ENCODE results near the gene STXBP5L. TPM values are rescaled to one million over a fixed set of nuclear protein-coding genes. Genes with fewer than 3 reads are reported as not detected.

The STXBP5L gene
- total RNA-seq, 2 experiments from 2014 or later = 2.7 to 10.5 TPM

GRCh38 chr3:121064121-121064520, 156.1 kb downstream of the STXBP5L start:
- intact Hi-C loops (cut with micrococcal nuclease; ENCODE audit: unreplicated experiment) = no loop called here
- TF ChIP-seq, protein P1, sequence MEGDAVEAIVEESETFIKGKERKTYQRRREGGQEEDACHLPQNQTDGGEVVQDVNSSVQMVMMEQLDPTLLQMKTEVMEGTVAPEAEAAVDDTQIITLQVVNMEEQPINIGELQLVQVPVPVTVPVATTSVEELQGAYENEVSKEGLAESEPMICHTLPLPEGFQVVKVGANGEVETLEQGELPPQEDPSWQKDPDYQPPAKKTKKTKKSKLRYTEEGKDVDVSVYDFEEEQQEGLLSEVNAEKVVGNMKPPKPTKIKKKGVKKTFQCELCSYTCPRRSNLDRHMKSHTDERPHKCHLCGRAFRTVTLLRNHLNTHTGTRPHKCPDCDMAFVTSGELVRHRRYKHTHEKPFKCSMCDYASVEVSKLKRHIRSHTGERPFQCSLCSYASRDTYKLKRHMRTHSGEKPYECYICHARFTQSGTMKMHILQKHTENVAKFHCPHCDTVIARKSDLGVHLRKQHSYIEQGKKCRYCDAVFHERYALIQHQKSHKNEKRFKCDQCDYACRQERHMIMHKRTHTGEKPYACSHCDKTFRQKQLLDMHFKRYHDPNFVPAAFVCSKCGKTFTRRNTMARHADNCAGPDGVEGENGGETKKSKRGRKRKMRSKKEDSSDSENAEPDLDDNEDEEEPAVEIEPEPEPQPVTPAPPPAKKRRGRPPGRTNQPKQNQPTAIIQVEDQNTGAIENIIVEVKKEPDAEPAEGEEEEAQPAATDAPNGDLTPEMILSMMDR (conservative IDR thresholded peaks at IDR 0.05; ENCODE audit: low read length) = no peak
- no peak for TF ChIP-seq EZH2phosphoT487 (IDR thresholded peaks at IDR 0.05; ENCODE audit: borderline replicate concordance, low read depth, low read length)
- Histone ChIP-seq H3K36me3 (ENCODE audit: insufficient read depth, low read length) (no peaks in the 10 kb centered on the region), H3K79me2 (ENCODE audit: insufficient read depth, low read depth, low read length) (no peaks in the 10 kb centered on the region), H3K4me2 (ENCODE audit: low read length) (no peak overlapping the region), H3K27ac (ENCODE audit: low read depth, low read length, poor library complexity, severe bottlenecking) (no peak overlapping the region), H3K9me2 (ENCODE audit: insufficient read depth, low read length) (no peaks in the 10 kb centered on the region), H4K20me1 (ENCODE audit: insufficient read depth, low read length) (no peaks in the 10 kb centered on the region), H3K4me3 (ENCODE audit: low read depth, low read length, poor library complexity, severe bottlenecking) (no peak overlapping the region), H3K4me1 (ENCODE audit: insufficient read depth, low read length, poor library complexity, severe bottlenecking) (no peaks in the 10 kb centered on the region), H2AFZ (ENCODE audit: low read length) (no peak overlapping the region), H3K9me3 (ENCODE audit: low read length) (no peaks in the 10 kb centered on the region)
- no peak for DNase-seq (ENCODE audit: low spot score)
- no TSS peak for BruUV-seq (replicated peaks)
- POLR2A ChIA-PET = interaction anchor here (1.2 kb wide), 2 partner anchors 8 to 51 kb away, joined by 3 read pairs; no protein-coding TSS in a partner anchor
- CTCF ChIA-PET (ENCODE audit: unreplicated experiment) = interaction anchor here (0.6 kb wide), 1 partner anchor 42 kb away, joined by 3 read pairs; no protein-coding TSS in a partner anchor

DNA sequence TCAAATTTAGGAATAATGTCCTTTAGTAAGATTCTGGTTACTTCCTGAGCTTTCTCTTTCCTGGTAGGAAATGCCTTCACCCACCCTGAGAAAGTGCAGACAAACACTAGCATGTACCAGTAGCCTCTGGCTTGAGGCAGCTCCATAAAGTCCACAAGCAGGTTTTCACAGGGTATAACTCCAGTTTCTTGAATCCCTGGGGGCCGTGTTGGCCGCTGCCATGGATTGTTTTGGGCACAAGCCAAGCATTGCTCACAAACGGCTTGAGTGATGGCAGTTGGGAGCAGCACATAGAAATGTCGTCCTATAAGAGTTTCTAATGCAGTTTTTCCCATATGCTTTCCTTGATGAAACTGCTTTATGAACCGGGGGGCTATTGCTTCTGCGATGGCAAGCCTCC, 164.1 kb downstream of the STXBP5L start:
- no peaks in the 10 kb centered on the region for H3K9me2 ChIP-seq (ENCODE audit: insufficient read depth, low read length)
- H3K4me2 ChIP-seq (ENCODE audit: low read length) = no peak overlapping the region
- H3K27ac ChIP-seq (ENCODE audit: low read depth, low read length, poor library complexity, severe bottlenecking) = no peak overlapping the region
- BruUV-seq (replicated peaks) = no TSS peak
- H3K4me1 ChIP-seq (ENCODE audit: insufficient read depth, low read length, poor library complexity, severe bottlenecking) = no peaks in the 10 kb centered on the region
- no peaks in the 10 kb centered on the region for H3K36me3 ChIP-seq (ENCODE audit: insufficient read depth, low read length)
- intact Hi-C loops (cut with micrococcal nuclease; ENCODE audit: unreplicated experiment) = no loop called here
- ChIA-PET POLR2A (interaction anchor here (0.8 kb wide), 1 partner anchor 8 kb away, joined by 3 read pairs; no protein-coding TSS in a partner anchor), CTCF (ENCODE audit: unreplicated experiment) (no interaction called here)
- no peaks in the 10 kb centered on the region for H3K9me3 ChIP-seq (ENCODE audit: low read length)
- H4K20me1 ChIP-seq (ENCODE audit: insufficient read depth, low read length) = no peaks in the 10 kb centered on the region
- H3K4me3 ChIP-seq (ENCODE audit: low read depth, low read length, poor library complexity, severe bottlenecking) = no peak overlapping the region
- no peak for TF ChIP-seq EZH2phosphoT487 (IDR thresholded peaks at IDR 0.05; ENCODE audit: borderline replicate concordance, low read depth, low read length)
- DNase-seq (ENCODE audit: low spot score) = no peak
- H3K79me2 ChIP-seq (ENCODE audit: insufficient read depth, low read depth, low read length) = no peaks in the 10 kb centered on the region
- no peak overlapping the region for H2AFZ ChIP-seq (ENCODE audit: low read length)

GRCh38 chr3:121073011-121073410, 165.0 kb downstream of the STXBP5L start:
- Histone ChIP-seq H3K9me3 (ENCODE audit: low read length) (no peaks in the 10 kb centered on the region), H3K27ac (ENCODE audit: low read depth, low read length, poor library complexity, severe bottlenecking) (no peak overlapping the region), H3K79me2 (ENCODE audit: insufficient read depth, low read depth, low read length) (no peaks in the 10 kb centered on the region), H4K20me1 (ENCODE audit: insufficient read depth, low read length) (no peaks in the 10 kb centered on the region), H3K9me2 (ENCODE audit: insufficient read depth, low read length) (no peaks in the 10 kb centered on the region), H3K4me3 (ENCODE audit: low read depth, low read length, poor library complexity, severe bottlenecking) (no peak overlapping the region), H3K4me2 (ENCODE audit: low read length) (no peak overlapping the region), H2AFZ (ENCODE audit: low read length) (no peak overlapping the region), H3K4me1 (ENCODE audit: insufficient read depth, low read length, poor library complexity, severe bottlenecking) (no peaks in the 10 kb centered on the region), H3K36me3 (ENCODE audit: insufficient read depth, low read length) (no peaks in the 10 kb centered on the region)
- TF ChIP-seq, protein P1 (conservative IDR thresholded peaks at IDR 0.05; ENCODE audit: low read length) = no peak
- no peak for TF ChIP-seq EZH2phosphoT487 (IDR thresholded peaks at IDR 0.05; ENCODE audit: borderline replicate concordance, low read depth, low read length)
- intact Hi-C loops (cut with micrococcal nuclease; ENCODE audit: unreplicated experiment) = no loop called here
- BruUV-seq (replicated peaks) = no TSS peak
- DNase-seq (ENCODE audit: low spot score) = no peak
- CTCF ChIA-PET (ENCODE audit: unreplicated experiment) = no interaction called here
- POLR2A ChIA-PET = no interaction called here

Data from OCI-LY7 (cell line).